Colonic mucosa (tissue), 4 donors: ENCODE results near the gene PJVK. TPM values are rescaled to one million over a fixed set of nuclear protein-coding genes. Genes with fewer than 3 reads are reported as not detected.

ENCODE experiments used
- DNase-seq: peaks from one replicate; pipeline ENCODE4 v3.0.0-alpha.2; 2020
- H3K27ac ChIP-seq: fragments of 200-600 bp; one replicate; pipeline ENCODE4 v1.8.0; 2021
- H3K27me3 ChIP-seq: fragments of 200-600 bp; one replicate; pipeline ENCODE4 v1.8.0; 2021
- H3K36me3 ChIP-seq: fragments of 200-600 bp; one replicate; pipeline ENCODE4 v1.8.0; 2021
- H3K4me1 ChIP-seq: fragments of 200-600 bp; one replicate; pipeline ENCODE4 v1.8.0; 2021; ENCODE audit warnings: mild to moderate bottlenecking
- H3K4me3 ChIP-seq: fragments of 200-600 bp; one replicate; pipeline ENCODE4 v1.8.0; 2021
- H3K9ac ChIP-seq, 2 donors: one replicate each; pipeline ENCODE4 v1.7.0; 2013; ENCODE audit warnings: control low read depth in 2 of 2, low read depth in 2 of 2, low read length in 2 of 2
- H3K9me3 ChIP-seq: fragments of 200-600 bp; one replicate; pipeline ENCODE4 v1.8.0; 2021
- CTCF ChIP-seq: fragments of 200-600 bp; IDR thresholded peaks from one replicate; pipeline ENCODE4 v1.8.0; 2022; ENCODE audit warnings: antibody characterized with exemption, mild to moderate bottlenecking
- intact Hi-C: fragments of 100-400 bp; cut with DNase I; formaldehyde crosslinking; loops from one replicate; pipeline ENCODE4 v1.14.1; 2022
- total RNA-seq, 2 donors: library from RNA; stranded (reverse); fragmentation: NEBNext Ultra II Directional in 1 of 2; extraction: Animal tissue kit (Norgen Biotek cat#: 25700) in 1 of 2; gene quantifications; one replicate each; pipeline ENCODE4 v1.2.1, GENCODE V29; 2021
- donor health status: healthy.
- donor health status: DM: no; HTN: no; CAD: no.
- donor health status: DM: no; HTN: no; CAD: no.

PJVK gene
- total RNA-seq, 2 donors from 2014 or later, result 0.96 to 1.8 TPM

- no peak overlapping the region for H3K9ac ChIP-seq
- H3K4me1 ChIP-seq, result peaks cover 16% of the 10 kb centered on the region
- no peaks in the 10 kb centered on the region for H3K36me3 ChIP-seq
- no peak for DNase-seq
- no peak for TF ChIP-seq CTCF
- H3K27me3 ChIP-seq, result no peaks in the 10 kb centered on the region
- intact Hi-C loops, result no loop called here
- H3K4me3 ChIP-seq, result no peak overlapping the region
- H3K9me3 ChIP-seq, result no peaks in the 10 kb centered on the region
- no peak overlapping the region for H3K27ac ChIP-seq
These were observed 31.3 kb downstream of the PJVK start for GRCh38 chr2:178482437-178482836.

DNA sequence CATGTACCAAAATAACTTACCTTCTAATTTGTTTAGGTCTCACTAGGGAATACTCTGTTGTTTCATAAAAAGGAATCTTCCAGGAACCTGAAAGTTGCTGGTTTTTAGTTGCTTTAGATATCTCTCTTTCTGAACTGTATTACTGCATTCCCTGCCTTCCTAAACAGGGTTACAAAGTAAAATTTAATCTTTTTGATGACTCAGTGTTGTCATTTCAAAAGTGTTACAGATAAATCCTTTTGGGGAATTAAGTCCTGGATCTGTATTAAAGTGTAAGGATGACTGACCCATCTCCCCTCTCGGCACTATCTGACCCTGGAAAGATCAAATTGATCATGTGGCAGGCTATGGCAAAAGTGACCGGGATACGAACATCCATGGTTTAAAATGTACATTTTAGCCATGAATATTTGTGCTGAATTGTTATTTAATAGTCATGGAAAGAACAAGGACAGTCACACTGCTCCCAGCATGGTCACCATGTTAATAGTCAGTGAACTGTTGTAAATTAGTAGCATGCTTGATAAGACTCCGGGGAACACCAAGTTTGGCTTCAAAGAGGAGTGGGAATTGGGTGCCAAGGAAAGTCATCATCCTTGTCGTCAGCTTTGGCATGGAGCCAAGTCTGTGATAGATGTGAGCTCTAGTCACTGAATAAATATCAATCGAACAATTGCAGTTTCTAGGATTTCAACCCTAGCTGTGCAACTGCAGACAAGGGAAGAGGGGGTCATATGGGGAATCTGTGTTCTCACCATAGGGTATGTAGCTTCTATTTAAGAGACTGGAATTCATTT is 33.3 kb downstream of the PJVK start:
- Histone ChIP-seq H3K9ac (no peak overlapping the region), H3K27ac (no peak overlapping the region), H3K9me3 (no peaks in the 10 kb centered on the region), H3K4me3 (no peak overlapping the region), H3K4me1 (peaks cover 12% of the 10 kb centered on the region), H3K36me3 (no peaks in the 10 kb centered on the region), H3K27me3 (no peaks in the 10 kb centered on the region)
- TF ChIP-seq CTCF, result no peak
- intact Hi-C loops, result loop anchor here (5.0 kb wide), 1 partner anchor 38 kb away; no protein-coding TSS in a partner anchor
- peak; percentile 33 for DNase-seq

GRCh38 chr2:178485356-178485755 is 34.2 kb downstream of the PJVK start:
- TF ChIP-seq CTCF, result no peak
- no peak overlapping the region for H3K27ac ChIP-seq
- intact Hi-C loops, result loop anchor here (5.0 kb wide), 1 partner anchor 37 kb away; no protein-coding TSS in a partner anchor
- no peak overlapping the region for H3K4me3 ChIP-seq
- H3K9me3 ChIP-seq, result no peaks in the 10 kb centered on the region
- H3K9ac ChIP-seq, result no peak overlapping the region
- H3K36me3 ChIP-seq, result no peaks in the 10 kb centered on the region
- no peak for DNase-seq
- no peaks in the 10 kb centered on the region for H3K27me3 ChIP-seq
- H3K4me1 ChIP-seq, result peaks cover 11% of the 10 kb centered on the region

GRCh38 chr2:178491612-178492011 is 40.4 kb downstream of the PJVK start:
- no peaks in the 10 kb centered on the region for H3K9me3 ChIP-seq
- no peaks in the 10 kb centered on the region for H3K36me3 ChIP-seq
- H3K27me3 ChIP-seq, result no peaks in the 10 kb centered on the region
- no peak overlapping the region for H3K9ac ChIP-seq
- no peak overlapping the region for H3K4me3 ChIP-seq
- TF ChIP-seq CTCF, result no peak
- no peak overlapping the region for H3K27ac ChIP-seq
- intact Hi-C loops, result no loop called here
- DNase-seq, result no peak
- H3K4me1 ChIP-seq, result no peaks in the 10 kb centered on the region

GRCh38 chr2:178496049-178496448 is 44.9 kb downstream of the PJVK start:
- Histone ChIP-seq H3K4me3 (no peak overlapping the region), H3K36me3 (no peaks in the 10 kb centered on the region), H3K27ac (peak overlapping the region; percentile 47), H3K4me1 (no peaks in the 10 kb centered on the region), H3K9me3 (no peaks in the 10 kb centered on the region), H3K9ac (peak overlapping the region in 1 of 2 donors; percentile 22), H3K27me3 (no peaks in the 10 kb centered on the region)
- peak; percentile 27 for DNase-seq
- TF ChIP-seq CTCF, result no peak
- intact Hi-C loops, result no loop called here
